PC-9 (cell line): Measurements from ENCODE around the gene SYT2.

Experiments used
- CTCF ChIP-seq: fragments of 200-600 bp; sonication (generic); conservative IDR thresholded peaks from 2 replicates; pipeline ENCODE4 v1.6.1; 2017; ENCODE audit warnings: mixed run types, antibody characterized with exemption, mild to moderate bottlenecking, moderate library complexity
- EZH2 ChIP-seq: fragments of 200-600 bp; sonication (generic); IDR thresholded peaks from 2 replicates; pipeline ENCODE4 v1.8.0; 2017; ENCODE audit warnings: antibody characterized with exemption, low read depth

GRCh38 chr1:202649553-202650392, 60.5 kb downstream of the SYT2 start:
- TF ChIP-seq CTCF (0 out of 2 replicates have a peak, but pooled peaks have one; percentile 15), EZH2 (no peak)
